ENCODE results near the gene RALY.
A peak's percentile ranks its signal among the peaks of the same experiment; 100 is the strongest.

The RALY gene

GRCh38 chr20:34055290-34055689, 61.6 kb downstream of the RALY start:
- no peak for TF ChIP-seq CTCF (IDR thresholded peaks at IDR 0.05; ENCODE audit: low read depth, low read length)
- no peak for DNase-seq (ENCODE audit: extremely low read depth, low read depth)

- no peak for DNase-seq (ENCODE audit: extremely low read depth, low read depth)
Measured at GRCh38 chr20:34058831-34059230, 65.1 kb downstream of the RALY start.

DNA sequence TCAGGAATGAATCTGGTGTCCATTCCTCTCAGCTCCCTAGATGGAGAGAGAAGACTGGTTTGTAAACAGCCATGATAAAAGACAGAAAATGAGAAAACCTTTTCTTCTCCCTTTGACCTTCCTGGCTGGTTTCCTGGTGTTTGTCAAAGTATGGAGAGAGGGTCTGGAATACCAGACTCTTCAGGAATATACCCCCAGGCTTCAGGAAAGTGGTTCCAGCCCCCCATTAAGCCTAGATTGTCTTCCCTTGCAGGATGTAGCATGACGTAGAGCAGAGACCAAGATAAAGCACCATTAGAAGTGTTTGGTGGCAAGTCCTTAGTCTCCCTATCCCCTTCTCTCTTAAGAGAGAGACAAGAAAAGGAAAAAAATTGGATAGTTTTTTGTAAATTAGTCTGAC, 67.3 kb downstream of the RALY start:
- DNase-seq (ENCODE audit: extremely low read depth, low read depth), result no peak
- no peak for TF ChIP-seq CTCF (IDR thresholded peaks at IDR 0.05; ENCODE audit: low read depth, low read length)

More at GRCh38 chr20:34058831-34059230, 65.1 kb downstream of the RALY start:
- TF ChIP-seq CTCF (IDR thresholded peaks at IDR 0.05; ENCODE audit: low read depth, low read length), result no peak

DNA sequence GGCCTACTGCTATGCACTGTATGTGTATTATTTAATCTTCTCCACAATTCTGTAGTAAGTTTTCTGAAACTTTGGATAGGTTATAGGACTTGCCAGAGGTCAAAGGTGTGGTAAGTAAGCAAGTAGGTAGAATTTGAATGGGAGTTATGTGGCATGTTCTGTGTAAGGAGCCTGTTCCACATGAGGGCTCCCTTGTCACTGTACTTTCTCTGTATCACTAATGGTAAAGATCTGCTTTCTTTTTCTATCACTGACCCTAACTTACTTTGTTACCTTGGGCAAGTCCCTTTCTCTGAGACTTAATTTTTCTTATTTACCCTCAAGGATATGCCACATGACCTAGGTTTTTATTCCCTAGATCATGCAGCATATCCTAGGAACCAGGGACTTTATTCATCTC, 68.0 kb downstream of the RALY start:
- no peak for TF ChIP-seq CTCF (IDR thresholded peaks at IDR 0.05; ENCODE audit: low read depth, low read length)
- DNase-seq (ENCODE audit: extremely low read depth, low read depth), result no peak

GRCh38 chr20:34062570-34063482, 69.1 kb downstream of the RALY start:
- no peak for TF ChIP-seq CTCF (IDR thresholded peaks at IDR 0.05; ENCODE audit: low read depth, low read length)
- no peak for DNase-seq (ENCODE audit: extremely low read depth, low read depth)

DNA sequence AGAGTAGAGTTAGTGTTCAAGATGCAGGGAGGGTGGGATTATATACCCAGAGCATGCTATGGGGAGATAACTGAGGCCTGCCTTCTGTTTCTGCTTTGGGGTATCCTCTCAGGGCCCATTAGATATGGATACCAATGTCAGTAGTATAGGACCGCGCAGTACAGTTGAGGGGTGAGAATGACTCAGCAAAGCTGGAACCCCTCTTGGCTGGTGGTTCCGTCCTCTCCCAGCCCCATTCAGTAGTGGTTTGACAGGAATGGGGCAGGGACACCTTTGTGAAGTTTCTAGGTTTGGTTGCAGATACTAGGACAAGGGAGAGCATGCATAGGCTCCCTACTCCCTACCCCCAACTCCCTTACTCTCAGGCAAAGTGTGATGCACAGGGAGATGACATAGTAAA, 70.6 kb downstream of the RALY start:
- DNase-seq (ENCODE audit: extremely low read depth, low read depth), result no peak
- no peak for TF ChIP-seq CTCF (IDR thresholded peaks at IDR 0.05; ENCODE audit: low read depth, low read length)

DNA sequence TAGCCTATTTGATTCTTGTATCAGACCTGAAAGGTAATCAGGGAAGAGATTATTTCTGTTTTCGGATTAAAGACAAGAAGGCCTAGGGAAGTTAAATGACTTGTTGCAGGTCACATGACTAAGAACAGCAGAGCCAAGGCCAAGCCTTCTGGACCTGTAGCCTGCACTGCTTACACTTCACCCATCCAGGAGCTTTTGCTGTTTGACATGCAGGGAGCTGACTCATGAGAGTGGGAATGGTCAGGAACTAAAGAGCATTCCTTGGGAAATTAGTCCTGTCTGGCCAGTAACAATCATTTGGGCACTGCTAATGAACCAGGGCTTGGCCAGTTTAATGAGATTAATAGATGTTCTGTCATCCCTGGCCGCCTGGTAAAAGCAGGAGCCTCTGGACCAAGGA, 71.5 kb downstream of the RALY start:
- peak; percentile 52 for DNase-seq (ENCODE audit: extremely low read depth, low read depth)
- no peak for TF ChIP-seq CTCF (IDR thresholded peaks at IDR 0.05; ENCODE audit: low read depth, low read length)
